Smooth muscle cell of the brain vasculature (primary cell): ENCODE data around the gene SF3A2.

Source experiments
- DNase-seq: peaks from one replicate; pipeline ENCODE4 v3.0.0-alpha.2; 2012; ENCODE audit warnings: low read depth, low spot score

SF3A2 gene

GRCh38 chr19:2226840-2227360 is 9.7 kb upstream of the SF3A2 start:
- no peak for DNase-seq

- DNase-seq, result no peak
Measured at GRCh38 chr19:2227415-2228156, 9.0 kb upstream of the SF3A2 start.

GRCh38 chr19:2228157-2229030 is 8.2 kb upstream of the SF3A2 start:
- DNase-seq, result no peak

- DNase-seq, result no peak
Measured at GRCh38 chr19:2229103-2230032, 7.3 kb upstream of the SF3A2 start.

- no peak for DNase-seq
Measured at GRCh38 chr19:2230033-2230531, 6.5 kb upstream of the SF3A2 start.

- DNase-seq, result no peak
Measured at GRCh38 chr19:2230807-2231533, 5.7 kb upstream of the SF3A2 start.

- no peak for DNase-seq
Measured at GRCh38 chr19:2231621-2232221, 4.9 kb upstream of the SF3A2 start.

GRCh38 chr19:2232286-2233151 is 4.1 kb upstream of the SF3A2 start:
- no peak for DNase-seq

- no peak for DNase-seq
Measured at GRCh38 chr19:2233601-2234280, 2.9 kb upstream of the SF3A2 start.

- no peak for DNase-seq
Measured at GRCh38 chr19:2234996-2235380, 1.6 kb upstream of the SF3A2 start.

- DNase-seq, result no peak
Measured at GRCh38 chr19:2235381-2236063, 1.1 kb upstream of the SF3A2 start.

- no peak for DNase-seq
Measured at GRCh38 chr19:2236064-2236313, 635 bp upstream of the SF3A2 start.

GRCh38 chr19:2237051-2237868 is 636 bp downstream of the SF3A2 start:
- DNase-seq, result no peak

- no peak for DNase-seq
Measured at GRCh38 chr19:2237869-2238153, 1.2 kb downstream of the SF3A2 start.

GRCh38 chr19:2239173-2239572 is 2.5 kb downstream of the SF3A2 start:
- no peak for DNase-seq

GRCh38 chr19:2239771-2240770 is 3.4 kb downstream of the SF3A2 start:
- DNase-seq, result no peak
